H9 (cell line): ENCODE results near the gene SLC2A9. TPM values are rescaled to one million over a fixed set of nuclear protein-coding genes. Genes with fewer than 3 reads are reported as not detected.

Experiments
- DNase-seq: peaks from one replicate; pipeline ENCODE4 v3.0.0-alpha.2; 2017
- H2AFZ ChIP-seq: one replicate; pipeline ENCODE4 v1.6.1; 2013; ENCODE audit warnings: mild to moderate bottlenecking, low read length, control low read depth, moderate library complexity
- H2AK5ac ChIP-seq: 2 replicates; pipeline ENCODE4 v1.6.1; 2013; ENCODE audit warnings: low read length, control low read depth, mixed read lengths; ENCODE audit not compliant: insufficient read length
- H2BK120ac ChIP-seq: one replicate; pipeline ENCODE4 v1.6.1; 2013; ENCODE audit warnings: low read depth, mild to moderate bottlenecking, low read length, control low read depth, inconsistent platforms; ENCODE audit not compliant: poor library complexity, severe bottlenecking
- H2BK12ac ChIP-seq: 2 replicates; pipeline ENCODE4 v1.6.1; 2013; ENCODE audit warnings: low read length, control low read depth, mixed read lengths, low read depth; ENCODE audit not compliant: insufficient read length
- H2BK15ac ChIP-seq: 2 replicates; pipeline ENCODE4 v1.6.1; 2013; ENCODE audit warnings: low read depth, low read length, control low read depth
- H2BK20ac ChIP-seq: one replicate; pipeline ENCODE4 v1.6.1; 2013; ENCODE audit warnings: low read depth, mild to moderate bottlenecking, low read length, control low read depth, inconsistent platforms; ENCODE audit not compliant: poor library complexity, severe bottlenecking
- H2BK5ac ChIP-seq: 2 replicates; pipeline ENCODE4 v1.6.1; 2013; ENCODE audit warnings: low read length, control low read depth, mixed read lengths; ENCODE audit not compliant: insufficient read length
- H3K14ac ChIP-seq: 2 replicates; pipeline ENCODE4 v1.6.1; 2013; ENCODE audit warnings: low read length, control low read depth; ENCODE audit not compliant: insufficient read depth
- H3K18ac ChIP-seq: 2 replicates; pipeline ENCODE4 v1.6.1; 2013; ENCODE audit warnings: low read depth, mild to moderate bottlenecking, mixed read lengths, low read length, control low read depth; ENCODE audit not compliant: insufficient read length
- H3K23ac ChIP-seq: 2 replicates; pipeline ENCODE4 v1.6.1; 2013; ENCODE audit warnings: low read length, control low read depth, mixed read lengths, low read depth; ENCODE audit not compliant: insufficient read length
- H3K23me2 ChIP-seq: 2 replicates; pipeline ENCODE4 v1.6.1; 2013; ENCODE audit warnings: low read depth, mild to moderate bottlenecking, mixed read lengths, low read length, control low read depth; ENCODE audit not compliant: insufficient read length, poor library complexity, severe bottlenecking
- H3K27ac ChIP-seq: 2 replicates; pipeline ENCODE4 v1.5.1; 2013; ENCODE audit warnings: low read length, control low read depth, mixed read lengths, low read depth; ENCODE audit not compliant: insufficient read length
- H3K27me3 ChIP-seq: 2 replicates; pipeline ENCODE4 v1.6.1; 2013; ENCODE audit warnings: low read length, control low read depth, inconsistent platforms; ENCODE audit not compliant: insufficient read depth
- H3K4ac ChIP-seq: 2 replicates; pipeline ENCODE4 v1.6.1; 2013; ENCODE audit warnings: low read depth, mild to moderate bottlenecking, control low read depth, inconsistent platforms, low read length, moderate library complexity
- H3K4me1 ChIP-seq: 2 replicates; pipeline ENCODE4 v1.6.1; 2013; ENCODE audit warnings: low read length, control low read depth, inconsistent platforms; ENCODE audit not compliant: insufficient read depth
- H3K4me2 ChIP-seq: 2 replicates; pipeline ENCODE4 v1.6.1; 2013; ENCODE audit warnings: low read length, control low read depth, mixed read lengths; ENCODE audit not compliant: insufficient read length, insufficient read depth
- H3K56ac ChIP-seq: 2 replicates; pipeline ENCODE4 v1.6.1; 2013; ENCODE audit warnings: low read depth, mild to moderate bottlenecking, mixed read lengths, low read length, control low read depth; ENCODE audit not compliant: insufficient read length
- H3K79me1 ChIP-seq: 2 replicates; pipeline ENCODE4 v1.6.1; 2013; ENCODE audit warnings: low read depth, mild to moderate bottlenecking, moderate library complexity, low read length, control low read depth, inconsistent platforms; ENCODE audit not compliant: insufficient read depth, poor library complexity, severe bottlenecking
- H3K79me2 ChIP-seq: 2 replicates; pipeline ENCODE4 v1.6.1; 2013; ENCODE audit warnings: low read length, control low read depth, inconsistent platforms; ENCODE audit not compliant: insufficient read depth
- H3K9ac ChIP-seq: 2 replicates; pipeline ENCODE4 v1.6.1; 2013; ENCODE audit warnings: low read length, control low read depth, mixed read lengths; ENCODE audit not compliant: insufficient read length; ENCODE audit errors: extremely low read depth
- H3K9me3 ChIP-seq: one replicate; pipeline ENCODE4 v1.6.1; 2013; ENCODE audit warnings: low read depth, low read length, inconsistent platforms; ENCODE audit not compliant: control insufficient read depth
- H3T11ph ChIP-seq: one replicate; pipeline ENCODE4 v1.6.1; 2013; ENCODE audit warnings: mild to moderate bottlenecking, low read length, control low read depth, inconsistent platforms
- H4K20me1 ChIP-seq: one replicate; pipeline ENCODE4 v1.6.1; 2013; ENCODE audit not compliant: control insufficient read depth, insufficient read length, insufficient read depth
- H4K5ac ChIP-seq: 2 replicates; pipeline ENCODE4 v1.6.1; 2013; ENCODE audit warnings: low read depth, mild to moderate bottlenecking, mixed read lengths, low read length, control low read depth; ENCODE audit not compliant: insufficient read length
- H4K8ac ChIP-seq: replicated peaks from 2 replicates; pipeline ENCODE4 v1.6.1; 2013; ENCODE audit warnings: low read length, control low read depth, mixed read lengths, low read depth; ENCODE audit not compliant: insufficient read length
- H4K91ac ChIP-seq: 2 replicates; pipeline ENCODE4 v1.6.1; 2013; ENCODE audit warnings: low read depth, mild to moderate bottlenecking, moderate library complexity, mixed read lengths, low read length, control low read depth; ENCODE audit not compliant: insufficient read length
- H3K27ac Mint-ChIP-seq, 3 experiments: 2 replicates in 2 of 3; 3 replicates in 1 of 3; pipeline ENCODE4 v1.8.0; 2020 to 2021; ENCODE audit warnings: mixed read lengths in 3 of 3, mild to moderate bottlenecking in 1 of 3, moderate library complexity in 1 of 3
- H3K27me3 Mint-ChIP-seq: 2 replicates; pipeline ENCODE4 v1.8.0; 2021; ENCODE audit warnings: low read depth, mild to moderate bottlenecking, moderate library complexity, mixed read lengths
- H3K36me3 Mint-ChIP-seq, 3 experiments: 2 replicates in 2 of 3; 3 replicates in 1 of 3; pipeline ENCODE4 v1.8.0; 2020 to 2021; ENCODE audit warnings: low read depth in 3 of 3, mixed read lengths in 3 of 3; ENCODE audit not compliant: insufficient read depth in 1 of 3
- H3K4me1 Mint-ChIP-seq, 2 experiments: 2 replicates each; pipeline ENCODE4 v1.8.0; 2020; ENCODE audit warnings: mixed read lengths in 2 of 2
- H3K4me3 Mint-ChIP-seq, 2 experiments: 2 replicates in 1 of 2; 3 replicates in 1 of 2; pipeline ENCODE4 v1.8.0; 2020 to 2021; ENCODE audit warnings: mild to moderate bottlenecking in 2 of 2, mixed read lengths in 2 of 2, moderate library complexity in 1 of 2
- H3K9me3 Mint-ChIP-seq, 2 experiments: 2 replicates in 1 of 2; 3 replicates in 1 of 2; pipeline ENCODE4 v1.8.0; 2020; ENCODE audit warnings: mild to moderate bottlenecking in 2 of 2, mixed read lengths in 2 of 2, moderate library complexity in 1 of 2
- WGBS: extraction: QIAGEN DNeasy Blood & Tissue Kit; methylation state at CpG from one replicate; pipeline ENCODE4 v1.1.7; 2013; ENCODE audit warnings: missing lambda C conversion rate, low lambda C conversion rate, mixed read lengths; ENCODE audit not compliant: insufficient read length; ENCODE audit errors: extremely low coverage; 5-methylcytosine and 5-hydroxymethylcytosine counted together
- total RNA-seq: library from RNA; stranded (reverse); gene quantifications from 2 replicates; pipeline ENCODE4 v1.2.1, GENCODE V29; 2021
- TF ChIP-seq, protein P1 (sequence below): fragments of 200-600 bp; sonication (generic); conservative IDR thresholded peaks from 3 replicates; pipeline ENCODE4 v1.8.0; 2021; ENCODE audit warnings: antibody characterized with exemption, mild to moderate bottlenecking

Gene SLC2A9
- total RNA-seq, 1 experiment from 2014 or later = 0.79 TPM

DNA sequence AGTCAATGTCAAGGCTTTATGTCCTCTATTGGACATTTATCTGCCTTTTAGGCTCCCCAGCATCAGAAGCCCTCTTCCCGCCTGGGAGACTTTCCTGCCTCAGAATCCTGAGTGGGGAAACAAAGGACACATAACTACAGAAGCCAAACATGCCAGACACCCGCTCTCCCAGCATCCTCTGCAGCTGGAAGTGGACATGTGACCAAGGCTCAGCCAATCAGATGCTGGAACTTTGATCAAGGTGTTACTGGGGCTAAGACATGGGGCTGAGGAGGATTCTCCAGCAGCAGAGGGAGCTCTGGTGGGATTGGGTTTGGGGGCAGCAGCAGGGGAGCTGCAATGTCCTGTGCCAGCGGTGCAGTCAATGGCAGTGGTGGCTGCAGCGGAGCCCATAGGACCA lies 19.5 kb downstream of the SLC2A9 start:
- Histone ChIP-seq H3K23ac (no peak overlapping the region), H3K4me2 (no peak overlapping the region), H3K23me2 (no peaks in the 10 kb centered on the region), H3K14ac (no peak overlapping the region), H4K5ac (no peak overlapping the region), H3K79me1 (no peaks in the 10 kb centered on the region), H2BK120ac (no peak overlapping the region), H2AK5ac (no peak overlapping the region), H2AFZ (no peak overlapping the region), H2BK15ac (no peak overlapping the region), H3K27me3 (no peaks in the 10 kb centered on the region), H2BK5ac (no peak overlapping the region), H2BK20ac (no peak overlapping the region), H4K20me1 (no peaks in the 10 kb centered on the region), H3T11ph (no peak overlapping the region), H3K18ac (no peak overlapping the region), H3K79me2 (peaks cover 2% of the 10 kb centered on the region; the same call in 1 of the 2 replicates), H4K8ac (no peak overlapping the region), H4K91ac (no peak overlapping the region), H2BK12ac (no peak overlapping the region), H3K56ac (no peak overlapping the region), H3K4me1 (no peaks in the 10 kb centered on the region), H3K9ac (no peak overlapping the region), H3K9me3 (no peaks in the 10 kb centered on the region), H3K4ac (no peak overlapping the region), H3K27ac (no peak overlapping the region)
- no CpG with 5 or more reads among the region's 4 CpGs for WGBS
- no peak for DNase-seq
- Mint-ChIP-seq H3K27ac (no peak overlapping the region; a peak in 1 of 7 replicates), H3K36me3 (no peaks in the 10 kb centered on the region), H3K4me1 (peaks cover 3 to 6% of the 10 kb centered on the region in 2 experiments; a peak in 3 of 4 replicates), H3K9me3 (no peaks in the 10 kb centered on the region; a peak in 1 of 5 replicates), H3K27me3 (no peaks in the 10 kb centered on the region; the same call in none of the 2 replicates), H3K4me3 (no peak overlapping the region)
- TF ChIP-seq, protein P1, sequence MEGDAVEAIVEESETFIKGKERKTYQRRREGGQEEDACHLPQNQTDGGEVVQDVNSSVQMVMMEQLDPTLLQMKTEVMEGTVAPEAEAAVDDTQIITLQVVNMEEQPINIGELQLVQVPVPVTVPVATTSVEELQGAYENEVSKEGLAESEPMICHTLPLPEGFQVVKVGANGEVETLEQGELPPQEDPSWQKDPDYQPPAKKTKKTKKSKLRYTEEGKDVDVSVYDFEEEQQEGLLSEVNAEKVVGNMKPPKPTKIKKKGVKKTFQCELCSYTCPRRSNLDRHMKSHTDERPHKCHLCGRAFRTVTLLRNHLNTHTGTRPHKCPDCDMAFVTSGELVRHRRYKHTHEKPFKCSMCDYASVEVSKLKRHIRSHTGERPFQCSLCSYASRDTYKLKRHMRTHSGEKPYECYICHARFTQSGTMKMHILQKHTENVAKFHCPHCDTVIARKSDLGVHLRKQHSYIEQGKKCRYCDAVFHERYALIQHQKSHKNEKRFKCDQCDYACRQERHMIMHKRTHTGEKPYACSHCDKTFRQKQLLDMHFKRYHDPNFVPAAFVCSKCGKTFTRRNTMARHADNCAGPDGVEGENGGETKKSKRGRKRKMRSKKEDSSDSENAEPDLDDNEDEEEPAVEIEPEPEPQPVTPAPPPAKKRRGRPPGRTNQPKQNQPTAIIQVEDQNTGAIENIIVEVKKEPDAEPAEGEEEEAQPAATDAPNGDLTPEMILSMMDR = no peak
